H1 (cell line): ENCODE data around the gene MYO5B. TPM values are rescaled to one million over a fixed set of nuclear protein-coding genes. Genes with fewer than 3 reads are reported as not detected.

Experiments
- CTCF ChIA-PET: fragments of 300-600 bp; sonication (Branson Sonifier 250); formaldehyde crosslinking; loops from one replicate; lab custom pipeline; 2021; ENCODE audit not compliant: partially characterized antibody; lab: Charles Lee
- POLR2A ChIA-PET: fragments of 300-600 bp; sonication (Branson Sonifier 250); formaldehyde crosslinking; loops from one replicate; lab custom pipeline; 2021; ENCODE audit warnings: inconsistent platforms; ENCODE audit not compliant: partially characterized antibody; lab: Charles Lee
- DNase-seq, 2 experiments: peaks; one replicate each; pipeline versions ENCODE4 v3.0.0 to v3.0.0-alpha.2; 2010 to 2022; ENCODE audit warnings: low spot score in 2 of 2, low read depth in 1 of 2, mixed read lengths in 1 of 2
- FAIRE-seq: peaks from 2 replicates; lab custom pipeline; 2011; peaks lifted over from hg19 to GRCh38; lab: Jason Lieb, UNC
- H2AFZ ChIP-seq: 2 replicates; pipeline ENCODE4 v1.8.1; 2012; ENCODE audit warnings: low read length, inconsistent platforms
- H2AK5ac ChIP-seq: 2 replicates; pipeline ENCODE4 v1.6.1; 2013; ENCODE audit warnings: low read depth, low read length
- H2BK120ac ChIP-seq: replicated peaks from 2 replicates; pipeline ENCODE3; 2013; ENCODE audit warnings: low read depth, low read length, inconsistent platforms
- H2BK12ac ChIP-seq: 2 replicates; pipeline ENCODE4 v1.6.1; 2013; ENCODE audit warnings: low read depth, low read length
- H2BK15ac ChIP-seq: 2 replicates; pipeline ENCODE4 v1.6.1; 2013; ENCODE audit warnings: low read length
- H2BK20ac ChIP-seq: 2 replicates; pipeline ENCODE4 v1.6.1; 2013; ENCODE audit warnings: low read length
- H2BK5ac ChIP-seq: 2 replicates; pipeline ENCODE4 v1.6.1; 2013; ENCODE audit warnings: low read depth, low read length
- H3K14ac ChIP-seq: 2 replicates; pipeline ENCODE4 v1.6.1; 2013; ENCODE audit warnings: inconsistent platforms; ENCODE audit not compliant: insufficient read length
- H3K18ac ChIP-seq: 2 replicates; pipeline ENCODE4 v1.6.1; 2013; ENCODE audit warnings: low read length; ENCODE audit errors: extremely low read depth
- H3K23ac ChIP-seq: 2 replicates; pipeline ENCODE4 v1.6.1; 2013; ENCODE audit warnings: inconsistent platforms; ENCODE audit not compliant: insufficient read length
- H3K23me2 ChIP-seq: 2 replicates; pipeline ENCODE4 v1.6.1; 2013; ENCODE audit warnings: low read depth, low read length
- H3K27ac ChIP-seq: 2 replicates; pipeline ENCODE4 v1.6.1; 2011; ENCODE audit warnings: low read depth, low read length, inconsistent platforms
- H3K27me3 ChIP-seq, 4 experiments: replicated peaks in 1 of 4; 1 replicate in 1 of 4; 2 replicates in 3 of 4; pipeline versions ENCODE4 v1.6.1 to v1.8.1; 2011 to 2013; ENCODE audit warnings: low read length in 3 of 4, mild to moderate bottlenecking in 3 of 4, inconsistent platforms in 2 of 4, mixed read lengths in 2 of 4, moderate library complexity in 1 of 4; ENCODE audit not compliant: control insufficient read depth in 3 of 4, insufficient read depth in 3 of 4; ENCODE audit errors: extremely low read depth in 1 of 4
- H3K36me3 ChIP-seq, 4 experiments: 2 replicates each; pipeline versions ENCODE4 v1.6.1 to v1.8.1; 2011 to 2013; ENCODE audit warnings: mild to moderate bottlenecking in 4 of 4, low read length in 3 of 4, moderate library complexity in 2 of 4, control low read depth in 1 of 4, inconsistent platforms in 1 of 4; ENCODE audit not compliant: insufficient read depth in 4 of 4, control insufficient read depth in 2 of 4
- H3K4ac ChIP-seq: replicated peaks from 2 replicates; pipeline ENCODE3; 2013; ENCODE audit warnings: low read length, low read depth, mixed read lengths, inconsistent platforms; ENCODE audit not compliant: insufficient read length
- H3K4me1 ChIP-seq, 4 experiments: replicated peaks in 1 of 4; 1 replicate in 1 of 4; 2 replicates in 3 of 4; pipeline versions ENCODE4 v1.6.1 to v1.8.1; 2011 to 2013; ENCODE audit warnings: low read length in 3 of 4, inconsistent platforms in 2 of 4, mixed read lengths in 1 of 4; ENCODE audit not compliant: insufficient read depth in 4 of 4, control insufficient read depth in 3 of 4
- H3K4me2 ChIP-seq, 2 experiments: 2 replicates each; pipeline versions ENCODE4 v1.6.1 to v1.8.1; 2011 to 2013; ENCODE audit warnings: low read depth in 2 of 2, low read length in 2 of 2, control low read depth in 1 of 2, inconsistent platforms in 1 of 2, mild to moderate bottlenecking in 1 of 2; ENCODE audit not compliant: insufficient read depth in 1 of 2
- H3K4me3 ChIP-seq, 4 experiments: fragments of 200-600, 300-600 bp in 1 of 4; sonication (generic), shearing (Covaris generic), sonication (Bioruptor Twin) in 1 of 4; 2 replicates each; pipeline versions ENCODE4 v1.5.1 to v1.8.1; 2011 to 2016; ENCODE audit warnings: low read length in 4 of 4, low read depth in 3 of 4, control low read depth in 2 of 4, inconsistent platforms in 2 of 4, mild to moderate bottlenecking in 2 of 4, mixed read lengths in 1 of 4, moderate library complexity in 1 of 4; ENCODE audit not compliant: insufficient read depth in 2 of 4; ENCODE audit errors: extremely low read depth in 1 of 4
- H3K56ac ChIP-seq: replicated peaks from 2 replicates; pipeline ENCODE3; 2013; ENCODE audit warnings: low read depth, mild to moderate bottlenecking, mixed read lengths, low read length, inconsistent platforms; ENCODE audit not compliant: insufficient read length
- H3K79me1 ChIP-seq: 2 replicates; pipeline ENCODE4 v1.6.1; 2013; ENCODE audit warnings: low read depth, low read length, control low read depth
- H3K79me2 ChIP-seq, 2 experiments: 2 replicates each; pipeline versions ENCODE4 v1.6.1 to v1.8.1; 2012 to 2013; ENCODE audit warnings: low read length in 2 of 2, mild to moderate bottlenecking in 2 of 2, inconsistent platforms in 1 of 2; ENCODE audit not compliant: insufficient read depth in 2 of 2, control insufficient read depth in 1 of 2
- H3K9ac ChIP-seq, 4 experiments: replicated peaks in 1 of 4; 1 replicate in 1 of 4; 2 replicates in 3 of 4; pipeline versions ENCODE4 v1.6.1 to v1.8.1; 2011 to 2013; ENCODE audit warnings: low read depth in 3 of 4, low read length in 3 of 4, control low read depth in 2 of 4, mild to moderate bottlenecking in 2 of 4, moderate library complexity in 2 of 4, inconsistent platforms in 1 of 4; ENCODE audit errors: extremely low read depth in 1 of 4
- H3K9me3 ChIP-seq, 2 experiments: 2 replicates each; pipeline versions ENCODE4 v1.6.1 to v1.8.1; 2012 to 2013; ENCODE audit warnings: mild to moderate bottlenecking in 2 of 2, moderate library complexity in 2 of 2, control low read depth in 1 of 2, inconsistent platforms in 1 of 2, low read depth in 1 of 2, low read length in 1 of 2, mixed read lengths in 1 of 2; ENCODE audit not compliant: insufficient read depth in 2 of 2
- H4K20me1 ChIP-seq, 2 experiments: replicated peaks in 1 of 2; 2 replicates each; pipeline versions ENCODE3 to v1.8.1; 2011 to 2013; ENCODE audit warnings: inconsistent platforms in 2 of 2, low read length in 2 of 2, mild to moderate bottlenecking in 1 of 2; ENCODE audit not compliant: insufficient read depth in 2 of 2, control insufficient read depth in 1 of 2
- H4K5ac ChIP-seq: 2 replicates; pipeline ENCODE4 v1.6.1; 2013; ENCODE audit warnings: low read length, low read depth, mixed read lengths, inconsistent platforms; ENCODE audit not compliant: insufficient read length
- H4K8ac ChIP-seq: 2 replicates; pipeline ENCODE4 v1.8.0; 2013; ENCODE audit warnings: mild to moderate bottlenecking, moderate library complexity, low read length, inconsistent platforms; ENCODE audit not compliant: insufficient read depth; ENCODE audit errors: extremely low read depth
- H4K91ac ChIP-seq: replicated peaks from 2 replicates; pipeline ENCODE3; 2013; ENCODE audit warnings: low read length, mixed read lengths, inconsistent platforms; ENCODE audit not compliant: insufficient read length
- ATF3 ChIP-seq: IDR thresholded peaks from 2 replicates; pipeline ENCODE4 v1.6.1; 2011; ENCODE audit warnings: low read depth, mild to moderate bottlenecking, low read length; ENCODE audit not compliant: insufficient read depth
- BACH1 ChIP-seq: IDR thresholded peaks from 2 replicates; pipeline ENCODE4 v1.6.1; 2012; ENCODE audit warnings: low read length, improper control_type of control experiment
- POLR2A ChIP-seq, 2 experiments: IDR thresholded peaks; 1 replicate in 1 of 2; 2 replicates in 1 of 2; pipeline ENCODE4 v1.6.1; 2011; ENCODE audit warnings: low read depth in 2 of 2, low read length in 2 of 2, mild to moderate bottlenecking in 2 of 2; ENCODE audit errors: control extremely low read depth in 1 of 2
- SP1 ChIP-seq: IDR thresholded peaks from 2 replicates; pipeline ENCODE4 v1.6.1; 2011; ENCODE audit warnings: low read depth, low read length
- USF2 ChIP-seq: IDR thresholded peaks from 2 replicates; pipeline ENCODE4 v1.6.1; 2011; ENCODE audit warnings: low read length, improper control_type of control experiment
- WGBS, 2 experiments: shearing (Covaris generic) in 1 of 2; methylation state at CpG; one replicate each; pipeline versions ENCODE4 v1.1.6 to v1.1.7; 2013 to 2015; ENCODE audit warnings: low lambda C conversion rate in 2 of 2, mixed read lengths in 2 of 2, inconsistent platforms in 1 of 2, low coverage in 1 of 2, missing lambda C conversion rate in 1 of 2; ENCODE audit not compliant: insufficient replicate concordance in 2 of 2, insufficient coverage in 1 of 2, insufficient read length in 1 of 2; ENCODE audit errors: extremely low coverage in 1 of 2, missing lambda C conversion rate in 1 of 2; 5-methylcytosine and 5-hydroxymethylcytosine counted together
- polyA plus RNA-seq, 7 experiments: library from polyadenylated mRNA; depleted of rRNA in 3 of 7; stranded (reverse) in 5 of 7; unstranded in 2 of 7; fragments of >200 nt in 5 of 7; fragments of 200-250 nt in 2 of 7; gene quantifications; 1 replicate in 5 of 7; 2 replicates in 1 of 7; 4 replicates in 1 of 7; pipeline versions ENCODE4 v1.2.1 to v1.2.3, GENCODE V29; 2011 to 2013; ENCODE audit warnings: missing spikeins in 2 of 7, mixed read lengths in 2 of 7
- total RNA-seq: library from RNA; stranded (reverse); fragmentation: NEBNext Ultra II Directional; extraction: Animal tissue kit (Norgen Biotek cat#: 25700); gene quantifications from 2 replicates; pipeline ENCODE4 v1.2.1, GENCODE V29; 2021
- TF ChIP-seq, protein P1 (sequence below): IDR thresholded peaks from 2 replicates; pipeline ENCODE4 v1.6.1; 2012; ENCODE audit warnings: inconsistent platforms

Gene MYO5B
- total and polyA plus RNA-seq, 2 of the 8 experiments (the other 6 are each of a cell fraction or from before 2014, with no cell fraction given), result 6.4 to 7.7 TPM

GRCh38 chr18:50092245-50092805, 102.6 kb downstream of the MYO5B start:
- Histone ChIP-seq H4K5ac (no peak overlapping the region), H3K14ac (no peak overlapping the region), H3K23me2 (0 out of 2 replicates have a peak, but pooled peaks cover 2% of the 10 kb centered on the region), H2BK120ac (no peak overlapping the region), H3K4me1 (peaks cover 5 to 16% (median 12%) of the 10 kb centered on the region in 4 experiments; a peak in 4 of 7 replicates), H3K9me3 (no peaks in the 10 kb centered on the region), H3K9ac (no peak overlapping the region), H2BK12ac (no peak overlapping the region), H4K20me1 (no peaks in the 10 kb centered on the region), H3K27ac (no peak overlapping the region), H3K27me3 (no peaks in the 10 kb centered on the region), H3K4me2 (peak overlapping the region; percentile 31 to 66; a peak in 3 of 4 replicates), H4K8ac (no peak overlapping the region), H2BK20ac (no peak overlapping the region), H3K79me1 (no peaks in the 10 kb centered on the region), H3K4me3 (peak overlapping the region in 1 of 4 experiments; percentile 22; a peak in 2 of 8 replicates), H2AK5ac (no peak overlapping the region), H3K18ac (no peak overlapping the region), H2AFZ (no peak overlapping the region), H3K79me2 (no peaks in the 10 kb centered on the region), H3K56ac (no peak overlapping the region), H3K4ac (no peak overlapping the region), H2BK5ac (no peak overlapping the region), H4K91ac (no peak overlapping the region), H2BK15ac (no peak overlapping the region), H3K23ac (no peak overlapping the region), H3K36me3 (no peaks in the 10 kb centered on the region)
- 37% methylated on average over 3 of the region's 3 CpGs; no CpG with 5 or more reads in 1 of the 2 experiments for WGBS, 2 experiments
- FAIRE-seq (peak; percentile 80), DNase-seq (no peak)
- ChIA-PET CTCF (interaction anchor here (0.6 to 1.2 kb wide), 3 partner anchors 9 to 351 kb away, joined by 3 read pairs; no protein-coding TSS in a partner anchor), POLR2A (no interaction called here)
- TF ChIP-seq ATF3, result no peak
- no peak for TF ChIP-seq POLR2A (IDR thresholded peaks at IDR 0.05; ENCODE audit: control extremely low read depth in 1 of 2, low read depth in 2 of 2, low read length in 2 of 2)
- TF ChIP-seq USF2, result peak; percentile 38; the same call in 1 of the 2 replicates
- TF ChIP-seq BACH1, result no peak
- TF ChIP-seq, protein P1, sequence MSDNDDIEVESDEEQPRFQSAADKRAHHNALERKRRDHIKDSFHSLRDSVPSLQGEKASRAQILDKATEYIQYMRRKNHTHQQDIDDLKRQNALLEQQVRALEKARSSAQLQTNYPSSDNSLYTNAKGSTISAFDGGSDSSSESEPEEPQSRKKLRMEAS, result 0 out of 2 replicates have a peak, but pooled peaks have one; percentile 13
- no peak for TF ChIP-seq SP1
